ENCODE measurements around the gene PDCD2L.
"Not testable (repeated sequence)": the region's sequence is repeated elsewhere in the genome, so short reads cannot be mapped to it uniquely, and the experiment has no call there.

The PDCD2L gene

GRCh38 chr19:34404109-34404909, at the start of gene PDCD2L:
TSS of gene PDCD2L (plus strand) at chr19:34404399. CDS start at chr19:34404431, 32 bp downstream.
- DNase-seq = peak; percentile 93

GRCh38 chr19:34355201-34355600, 49.0 kb upstream of the PDCD2L start:
- DNase-seq = no peak

- no peak for DNase-seq
Measured at GRCh38 chr19:34356875-34357274, 47.3 kb upstream of the PDCD2L start.

- DNase-seq = no peak
Measured at GRCh38 chr19:34357431-34357830, 46.8 kb upstream of the PDCD2L start.

GRCh38 chr19:34359140-34359953, 44.9 kb upstream of the PDCD2L start:
- DNase-seq = peak; percentile 95

GRCh38 chr19:34359954-34360315, 44.3 kb upstream of the PDCD2L start:
- DNase-seq = no peak

GRCh38 chr19:34360354-34360909, 43.8 kb upstream of the PDCD2L start:
- no peak for DNase-seq

- no peak for DNase-seq
Measured at GRCh38 chr19:34362679-34363069, 41.5 kb upstream of the PDCD2L start.

GRCh38 chr19:34363094-34363493, 41.1 kb upstream of the PDCD2L start:
- no peak for DNase-seq

- DNase-seq = no peak
Measured at GRCh38 chr19:34363930-34364329, 40.3 kb upstream of the PDCD2L start.

GRCh38 chr19:34364462-34364829, 39.8 kb upstream of the PDCD2L start:
- no peak for DNase-seq

- peak; percentile 65 for DNase-seq
Measured at GRCh38 chr19:34364830-34365462, 39.3 kb upstream of the PDCD2L start, which contains the start of gene GPI. TSS of gene GPI (plus strand) at chr19:34365196. CDS start at chr19:34365267, 71 bp downstream.

GRCh38 chr19:34365463-34366401, 38.5 kb upstream of the PDCD2L start:
- DNase-seq = no peak

GRCh38 chr19:34366738-34367623, 37.2 kb upstream of the PDCD2L start:
- no peak for DNase-seq

GRCh38 chr19:34367624-34367957, 36.6 kb upstream of the PDCD2L start:
- no peak for DNase-seq

GRCh38 chr19:34368338-34368737, 35.9 kb upstream of the PDCD2L start:
- no peak for DNase-seq

- not testable (repeated sequence) for DNase-seq
Measured at GRCh38 chr19:34369166-34369565, 35.0 kb upstream of the PDCD2L start.

- DNase-seq = no peak
Measured at GRCh38 chr19:34370117-34370516, 34.1 kb upstream of the PDCD2L start.

GRCh38 chr19:34370983-34371382, 33.2 kb upstream of the PDCD2L start:
- DNase-seq = no peak

- no peak for DNase-seq
Measured at GRCh38 chr19:34373601-34374288, 30.5 kb upstream of the PDCD2L start.

GRCh38 chr19:34375598-34375997, 28.6 kb upstream of the PDCD2L start:
- no peak for DNase-seq
